Prostate gland (tissue), 2 donors: ENCODE measurements around the gene SMIM24. TPM values are rescaled to one million over a fixed set of nuclear protein-coding genes. Genes with fewer than 3 reads are reported as not detected.
A peak's percentile ranks its signal among the peaks of the same experiment; 100 is the strongest.

Source experiments
- DNase-seq: peaks from one replicate; pipeline ENCODE4 v3.0.0-alpha.2; 2019; ENCODE audit warnings: low spot score
- H3K27ac ChIP-seq, 2 donors: fragments of 200-600 bp; sonication (generic); 2 replicates each; pipeline ENCODE4 v1.5.1; 2017 to 2019
- H3K27me3 ChIP-seq: fragments of 200-600 bp; sonication (generic); replicated peaks from 2 replicates; pipeline ENCODE4 v1.5.1; 2019; ENCODE audit not compliant: insufficient read depth
- H3K36me3 ChIP-seq, 2 donors: fragments of 200-600 bp; sonication (generic); 1 replicate in 1 of 2; 2 replicates in 1 of 2; pipeline versions ENCODE4 v1.5.1 to v1.8.1; 2017 to 2019
- H3K4me1 ChIP-seq: fragments of 200-600 bp; sonication (generic); replicated peaks from 2 replicates; pipeline ENCODE4 v1.5.1; 2019
- H3K4me3 ChIP-seq, 2 donors: fragments of 200-600 bp; sonication (generic); 2 replicates each; pipeline ENCODE4 v1.5.1; 2017 to 2019
- H3K9me3 ChIP-seq: fragments of 200-600 bp; sonication (generic); 2 replicates; pipeline ENCODE4 v1.5.1; 2017
- POLR2A ChIP-seq: fragments of 450-650 bp; IDR thresholded peaks from one replicate; pipeline ENCODE4 v1.6.1; 2016; ENCODE audit warnings: antibody characterized with exemption, mild to moderate bottlenecking
- POLR2AphosphoS5 ChIP-seq: sonication (generic); formaldehyde crosslinking; IDR thresholded peaks from one replicate; pipeline ENCODE4 v1.6.1; 2017; ENCODE audit warnings: antibody characterized with exemption
- WGBS: methylation state at CpG from one replicate; pipeline ENCODE4 v1.1.5; 2018; 5-methylcytosine and 5-hydroxymethylcytosine counted together
- intact Hi-C: fragments of 100-400 bp; cut with DNase I; formaldehyde crosslinking; loops from one replicate; pipeline ENCODE4 v1.14.2; 2022
- total RNA-seq, 2 donors: library from RNA; depleted of rRNA; stranded (reverse); fragments of >200 nt; gene quantifications; one replicate each; pipeline ENCODE4 v1.1.0, GENCODE V29; 2016
- TF ChIP-seq, protein P1 (sequence below), 4 experiments: fragments of 200-600 bp in 2 of 4; fragments of 450-650 bp in 2 of 4; sonication (generic) in 2 of 4; IDR thresholded peaks; 1 replicate in 3 of 4; 2 replicates in 1 of 4; pipeline ENCODE4 v1.5.1; 2016 to 2019; ENCODE audit warnings: antibody characterized with exemption in 4 of 4, mild to moderate bottlenecking in 2 of 4, moderate library complexity in 2 of 4

SMIM24 gene
- total RNA-seq, 2 donors from 2014 or later = 0.32 to 1.6 TPM

DNA sequence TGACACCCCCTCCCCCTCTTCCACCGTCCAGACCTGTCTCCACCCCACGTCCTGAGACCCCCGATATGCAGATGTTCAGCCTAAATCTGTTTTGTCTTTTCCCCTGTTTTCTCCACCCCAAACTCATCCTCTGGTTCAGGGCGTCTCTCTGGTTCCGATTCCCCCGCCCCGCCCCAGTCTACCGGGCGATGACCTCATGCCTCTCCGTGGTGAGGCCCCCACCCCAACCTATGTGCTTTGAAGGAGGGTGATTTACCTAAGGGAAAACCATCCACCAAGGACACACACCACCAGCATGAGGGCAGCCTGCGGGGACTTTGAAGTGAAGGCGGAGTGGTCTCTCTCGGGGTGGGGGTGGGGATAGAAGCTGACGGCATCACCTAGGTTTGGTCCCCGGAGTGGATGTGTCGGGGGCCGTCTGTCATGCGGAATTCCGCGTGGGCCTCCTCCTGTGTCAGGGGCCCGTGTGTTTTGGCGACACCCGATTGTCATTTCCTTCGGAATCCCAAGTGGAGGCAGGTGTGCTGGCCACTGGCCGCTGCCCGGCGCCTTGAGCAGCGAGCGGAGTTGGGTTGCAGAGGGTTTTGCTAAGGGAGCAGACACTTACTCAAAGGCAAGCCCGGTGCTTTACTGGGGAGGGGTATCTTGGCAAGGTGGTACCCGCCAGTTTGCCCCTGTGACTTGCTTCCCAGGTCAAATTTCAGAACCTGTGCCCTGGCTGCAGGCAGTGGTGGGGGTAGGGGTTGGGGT lies 27.2 kb upstream of the SMIM24 start:
- H3K4me3 ChIP-seq = peak overlapping the region; percentile 76 to 98
- 17% methylated on average over 31 of the region's 31 CpGs for WGBS
- TF ChIP-seq, protein P1, sequence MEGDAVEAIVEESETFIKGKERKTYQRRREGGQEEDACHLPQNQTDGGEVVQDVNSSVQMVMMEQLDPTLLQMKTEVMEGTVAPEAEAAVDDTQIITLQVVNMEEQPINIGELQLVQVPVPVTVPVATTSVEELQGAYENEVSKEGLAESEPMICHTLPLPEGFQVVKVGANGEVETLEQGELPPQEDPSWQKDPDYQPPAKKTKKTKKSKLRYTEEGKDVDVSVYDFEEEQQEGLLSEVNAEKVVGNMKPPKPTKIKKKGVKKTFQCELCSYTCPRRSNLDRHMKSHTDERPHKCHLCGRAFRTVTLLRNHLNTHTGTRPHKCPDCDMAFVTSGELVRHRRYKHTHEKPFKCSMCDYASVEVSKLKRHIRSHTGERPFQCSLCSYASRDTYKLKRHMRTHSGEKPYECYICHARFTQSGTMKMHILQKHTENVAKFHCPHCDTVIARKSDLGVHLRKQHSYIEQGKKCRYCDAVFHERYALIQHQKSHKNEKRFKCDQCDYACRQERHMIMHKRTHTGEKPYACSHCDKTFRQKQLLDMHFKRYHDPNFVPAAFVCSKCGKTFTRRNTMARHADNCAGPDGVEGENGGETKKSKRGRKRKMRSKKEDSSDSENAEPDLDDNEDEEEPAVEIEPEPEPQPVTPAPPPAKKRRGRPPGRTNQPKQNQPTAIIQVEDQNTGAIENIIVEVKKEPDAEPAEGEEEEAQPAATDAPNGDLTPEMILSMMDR (IDR thresholded peaks at IDR 0.05) = no peak
- peak; percentile 11 for TF ChIP-seq POLR2A
- H3K9me3 ChIP-seq = no peaks in the 10 kb centered on the region
- no peaks in the 10 kb centered on the region for H3K4me1 ChIP-seq
- H3K36me3 ChIP-seq = no peaks in the 10 kb centered on the region
- no peaks in the 10 kb centered on the region for H3K27me3 ChIP-seq
- DNase-seq = peak; percentile 22
- H3K27ac ChIP-seq = peak overlapping the region; percentile 74
- intact Hi-C loops = loop anchor here (10.0 kb wide), 1 partner anchor 67 kb away; the partner anchor contains the start of gene HMG20B

DNA sequence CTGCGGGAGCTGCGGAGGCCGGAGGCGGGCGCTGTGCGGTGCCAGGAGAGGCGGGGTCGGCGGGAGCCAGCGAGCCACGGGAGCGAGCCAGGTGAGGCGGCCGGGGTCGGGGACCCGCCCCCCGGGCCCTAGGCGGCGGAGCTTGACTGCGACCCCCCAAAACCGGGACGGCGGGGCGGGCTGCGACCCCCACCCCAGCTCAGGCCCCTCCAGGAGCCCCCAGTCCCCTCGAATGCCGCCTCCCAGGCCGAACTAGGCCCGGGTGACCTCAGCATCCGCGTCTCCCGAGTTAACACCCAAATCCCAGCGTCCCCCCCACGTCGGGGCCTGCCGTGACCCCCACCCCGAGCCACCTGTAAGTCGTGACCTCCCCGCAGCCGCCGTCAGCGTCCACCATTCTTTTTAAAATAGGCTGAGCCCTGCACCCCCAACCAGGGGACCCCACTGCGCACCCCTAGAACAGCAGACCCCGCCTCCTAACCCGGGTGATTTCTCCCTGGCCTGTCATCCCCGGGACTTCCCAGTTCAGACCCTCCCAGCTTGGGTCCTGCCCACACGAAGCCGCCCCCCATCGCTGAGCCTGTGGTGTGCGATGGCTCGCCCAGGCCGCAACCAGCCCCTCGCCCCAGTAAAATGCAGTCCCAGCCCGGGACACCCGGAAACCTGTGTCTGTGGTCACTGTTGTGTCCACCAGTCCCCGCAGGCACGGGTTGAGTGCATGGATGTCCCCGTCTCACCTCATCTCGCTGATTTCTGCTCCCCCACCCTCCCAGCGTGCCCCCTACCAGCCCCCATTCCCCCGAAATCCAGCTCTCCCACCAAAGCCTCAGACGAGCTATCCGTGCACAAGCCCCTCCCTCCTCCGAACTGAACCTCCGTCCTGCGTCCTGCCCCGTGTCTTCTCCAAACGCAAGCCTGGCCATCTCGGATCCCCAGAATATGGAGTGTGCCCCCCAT lies 26.3 kb upstream of the SMIM24 start:
- no peaks in the 10 kb centered on the region for H3K27me3 ChIP-seq
- peak; percentile 28 for DNase-seq
- peak overlapping the region; percentile 74 for H3K27ac ChIP-seq
- WGBS = 1% methylated on average over 45 of the region's 69 CpGs
- no peaks in the 10 kb centered on the region for H3K36me3 ChIP-seq
- TF ChIP-seq, protein P1 (IDR thresholded peaks at IDR 0.05) = no peak
- TF ChIP-seq POLR2A (no peak), POLR2AphosphoS5 (no peak)
- peak overlapping the region; percentile 76 to 98 for H3K4me3 ChIP-seq
- no peaks in the 10 kb centered on the region for H3K4me1 ChIP-seq
- intact Hi-C loops = loop anchor here (10.0 kb wide), 1 partner anchor 68 kb away; the partner anchor contains the start of gene HMG20B
- no peaks in the 10 kb centered on the region for H3K9me3 ChIP-seq

DNA sequence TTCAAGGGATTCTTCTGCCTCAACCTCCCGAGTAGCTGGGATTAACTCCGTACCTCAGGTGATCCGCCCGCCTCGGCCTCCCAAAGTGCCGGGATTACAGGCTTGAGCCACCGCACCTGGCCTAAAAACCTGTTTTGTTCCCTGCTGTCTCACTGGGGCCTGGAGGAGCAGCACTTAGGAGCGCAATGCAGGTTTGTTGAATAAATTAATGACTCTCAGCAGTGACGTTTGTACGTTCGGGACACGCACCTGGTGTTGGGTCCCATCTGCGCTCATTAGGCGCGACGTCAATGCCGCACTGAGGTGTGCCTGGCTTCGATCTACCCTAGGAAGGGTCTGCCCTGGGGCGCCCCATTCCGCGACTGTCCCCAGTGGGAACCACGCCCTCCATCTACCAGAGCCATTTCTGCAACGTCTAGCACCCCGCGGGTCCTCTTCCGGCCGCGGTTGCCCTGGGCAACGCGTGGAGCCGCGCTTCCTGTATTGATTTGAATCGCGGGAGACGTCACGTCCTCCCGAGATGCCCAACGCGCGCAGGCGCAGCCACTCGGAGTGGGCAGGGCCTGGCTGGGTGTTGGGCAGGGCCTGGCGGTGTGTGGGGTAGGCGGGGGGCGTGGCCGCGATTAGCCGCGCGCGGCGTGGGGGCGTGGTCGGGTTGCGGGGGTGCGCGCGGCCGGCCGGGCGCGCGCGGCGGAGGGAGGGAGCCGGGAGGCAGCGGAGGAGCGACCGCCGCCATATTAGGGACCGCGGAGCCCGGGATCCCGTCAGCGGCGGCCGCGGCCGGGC lies 25.5 kb upstream of the SMIM24 start, which contains the start of gene FZR1:
FZR1 (plus strand) TSS at position 714 of the 786 bp plus-strand sequence. CDS start 16,679 bp downstream, outside the sequence.
- Histone ChIP-seq H3K4me1 (no peaks in the 10 kb centered on the region), H3K27ac (peak within 1 kb of the TSS; percentile 74), H3K4me3 (peak within 1 kb of the TSS; percentile 76 to 98), H3K36me3 (no peaks in the 10 kb centered on the region), H3K27me3 (no peaks in the 10 kb centered on the region), H3K9me3 (no peaks in the 10 kb centered on the region)
- TF ChIP-seq POLR2A = peak; percentile 72
- TF ChIP-seq POLR2AphosphoS5 = peak; percentile 99
- TF ChIP-seq, protein P1 (IDR thresholded peaks at IDR 0.05) = peak in 2 of 4 experiments; percentile 6 to 12
- DNase-seq = peak; percentile 98
- intact Hi-C loops = loop anchor here (10.0 kb wide), 1 partner anchor 69 kb away; the partner anchor contains the start of gene HMG20B
- under 1% methylated on average over 73 of the region's 79 CpGs for WGBS

DNA sequence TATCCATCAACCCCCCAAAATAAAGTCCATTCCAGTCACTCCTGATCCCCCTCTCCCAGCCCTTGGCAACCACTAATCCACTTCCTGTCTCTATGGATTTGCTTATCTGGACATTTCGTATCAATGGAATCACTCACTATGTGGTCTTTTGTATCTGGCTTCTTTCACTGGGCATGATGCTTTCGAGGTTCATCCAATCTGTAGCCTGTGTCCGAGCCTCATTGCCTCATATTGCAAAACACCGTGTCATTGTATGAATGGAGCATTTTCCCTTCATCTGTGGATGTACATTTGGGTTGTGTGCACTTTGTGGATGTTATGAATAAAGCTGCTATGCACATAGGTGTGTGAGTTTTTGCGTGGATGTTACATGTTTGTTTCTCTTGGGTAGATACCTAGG lies 24.4 kb upstream of the SMIM24 start:
- no peak for DNase-seq
- no peak overlapping the region for H3K4me3 ChIP-seq
- TF ChIP-seq POLR2A = no peak
- no peak overlapping the region for H3K27ac ChIP-seq
- 83% methylated on average over 5 of the region's 5 CpGs for WGBS
- H3K27me3 ChIP-seq = no peaks in the 10 kb centered on the region
- no peaks in the 10 kb centered on the region for H3K36me3 ChIP-seq
- H3K4me1 ChIP-seq = no peaks in the 10 kb centered on the region
- intact Hi-C loops = loop anchor here (10.0 kb wide), 1 partner anchor 70 kb away; the partner anchor contains the start of gene HMG20B
- no peaks in the 10 kb centered on the region for H3K9me3 ChIP-seq
